ENCODE results near the gene RGS2.

Gene RGS2

DNA sequence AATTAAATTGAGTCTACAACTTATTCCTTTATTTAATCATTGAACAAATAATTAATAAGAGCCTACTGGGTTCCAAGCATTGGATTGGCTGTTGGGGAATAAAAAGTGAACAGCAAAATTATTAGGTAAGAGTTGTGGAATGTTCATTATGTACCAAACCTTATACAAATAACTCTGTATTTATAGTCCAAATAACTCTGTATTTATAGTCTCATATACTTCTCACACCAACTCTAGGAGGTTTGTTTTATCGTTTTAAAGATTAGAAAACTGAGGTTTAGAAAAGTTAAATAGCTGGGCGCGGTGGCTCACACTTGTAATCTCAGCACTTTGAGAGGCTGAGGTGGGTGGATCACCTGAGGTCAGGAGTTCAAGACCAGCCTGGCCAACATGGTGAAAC lies 40.6 kb downstream of the RGS2 start:
- no peak for DNase-seq (ENCODE audit: low read depth in 1 of 2, low spot score in 1 of 2)
- in situ Hi-C loops (cut with HindIII; ENCODE audit: low pct_unique_long_range_greater_than_20kb, low sequenced_read_pairs), result no loop called here
- no peak for TF ChIP-seq JUND (IDR thresholded peaks at IDR 0.05; ENCODE audit: low read depth)

DNA sequence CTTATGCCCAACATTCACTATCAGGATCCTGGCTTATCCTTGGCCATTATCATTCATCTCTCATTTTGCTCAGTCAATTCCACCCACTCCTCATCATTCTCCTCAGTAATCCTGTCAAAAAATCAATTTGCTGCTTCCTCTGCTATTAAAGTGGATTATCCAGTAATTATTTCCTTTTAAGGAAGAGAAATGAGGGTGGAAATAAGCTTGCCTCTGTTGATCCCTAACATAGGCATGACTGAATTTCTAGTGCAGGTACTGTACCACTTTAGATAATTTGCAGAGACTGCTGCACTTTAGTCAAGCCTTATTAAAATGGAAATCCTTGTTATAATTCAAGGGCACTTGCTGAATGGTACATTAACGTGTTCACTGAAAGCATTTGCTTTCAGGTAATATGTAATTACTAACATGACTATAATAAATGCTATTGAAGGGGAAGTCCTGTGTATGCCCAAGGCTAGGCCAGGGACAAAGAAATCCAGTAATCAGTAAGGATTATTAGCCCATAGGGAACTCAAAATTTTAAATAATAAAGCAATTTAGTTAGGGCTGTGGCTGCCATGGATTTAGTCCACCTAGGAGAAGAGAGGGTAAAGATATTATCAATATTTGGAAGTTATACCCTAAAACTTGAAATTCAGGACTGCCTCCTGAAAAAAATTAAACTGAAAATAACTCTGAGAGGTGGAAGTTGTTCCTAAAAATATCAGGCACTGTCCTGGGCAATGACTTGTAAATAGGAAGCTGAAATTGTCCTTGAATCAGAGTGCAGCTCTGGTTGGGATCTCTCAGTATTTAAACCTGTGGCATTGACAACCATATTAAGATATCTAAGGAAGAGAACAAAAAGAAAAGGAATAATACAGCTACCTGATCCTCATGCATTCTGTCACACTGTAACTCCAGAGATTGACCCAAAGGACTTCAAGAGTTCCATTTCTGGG lies 43.4 kb downstream of the RGS2 start:
- no peak for TF ChIP-seq JUND (IDR thresholded peaks at IDR 0.05; ENCODE audit: low read depth)
- DNase-seq (ENCODE audit: low read depth in 1 of 2, low spot score in 1 of 2), result no peak
- in situ Hi-C loops (cut with HindIII; ENCODE audit: low pct_unique_long_range_greater_than_20kb, low sequenced_read_pairs), result no loop called here

DNA sequence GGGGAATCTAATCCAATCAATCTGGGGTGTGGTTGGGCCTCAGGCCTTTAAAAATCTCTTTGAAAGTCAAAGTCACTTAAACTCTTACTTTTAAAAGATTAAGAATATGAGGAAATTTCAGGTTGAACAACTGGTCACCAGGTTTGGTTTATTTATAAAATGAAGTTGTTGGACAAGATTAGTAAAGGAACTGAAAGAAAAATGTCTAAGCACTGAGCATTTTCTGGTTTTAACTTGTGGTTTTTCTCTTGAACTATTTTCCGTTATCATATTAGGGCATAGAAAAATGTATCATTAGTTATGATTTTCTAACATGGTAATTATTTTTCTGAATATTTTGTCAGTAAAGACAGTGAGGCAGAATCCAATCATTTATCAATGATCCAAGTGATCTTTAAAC lies 49.6 kb downstream of the RGS2 start:
- no peak for DNase-seq (ENCODE audit: low read depth in 1 of 2, low spot score in 1 of 2)
- TF ChIP-seq JUND (IDR thresholded peaks at IDR 0.05; ENCODE audit: low read depth), result no peak
- in situ Hi-C loops (cut with HindIII; ENCODE audit: low pct_unique_long_range_greater_than_20kb, low sequenced_read_pairs), result no loop called here

GRCh38 chr1:192859808-192860207 lies 51.0 kb downstream of the RGS2 start:
- no peak for DNase-seq (ENCODE audit: low read depth in 1 of 2, low spot score in 1 of 2)
- in situ Hi-C loops (cut with HindIII; ENCODE audit: low pct_unique_long_range_greater_than_20kb, low sequenced_read_pairs), result no loop called here
- TF ChIP-seq JUND (IDR thresholded peaks at IDR 0.05; ENCODE audit: low read depth), result no peak

DNA sequence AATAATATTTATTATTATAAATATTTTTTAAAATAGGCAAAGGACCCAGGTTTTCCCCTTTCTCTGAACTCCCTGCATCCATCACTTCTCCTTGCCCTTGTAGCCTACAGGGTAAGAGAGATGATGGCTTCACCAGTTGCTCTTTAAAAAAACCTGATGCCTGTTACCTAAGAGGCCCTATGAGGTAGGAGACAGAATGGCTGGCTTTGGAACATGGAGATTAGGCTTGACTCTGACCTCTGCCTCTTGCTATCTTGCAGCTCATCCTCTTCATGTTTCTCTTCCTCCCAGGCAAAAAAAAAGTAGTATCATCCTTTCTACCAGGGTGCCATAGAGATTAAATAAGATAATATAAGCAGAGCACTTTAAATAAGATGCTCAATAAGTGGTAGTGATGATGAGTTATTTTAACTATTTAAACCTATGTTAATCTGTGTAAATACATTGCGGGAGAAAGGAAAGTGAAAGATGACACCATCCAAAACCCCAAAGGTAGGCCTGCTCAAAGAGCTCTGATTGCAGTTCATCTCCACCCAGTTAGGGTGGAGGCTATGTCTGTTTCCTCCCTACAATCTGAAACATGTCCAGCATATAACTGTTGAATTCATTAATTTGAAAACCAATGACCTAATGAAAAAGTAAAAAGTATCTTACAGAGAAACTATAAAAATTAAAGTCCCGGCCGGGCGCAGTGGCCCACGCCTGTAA lies 51.8 kb downstream of the RGS2 start:
- no peak for DNase-seq (ENCODE audit: low read depth in 1 of 2, low spot score in 1 of 2)
- no peak for TF ChIP-seq JUND (IDR thresholded peaks at IDR 0.05; ENCODE audit: low read depth)
- in situ Hi-C loops (cut with HindIII; ENCODE audit: low pct_unique_long_range_greater_than_20kb, low sequenced_read_pairs), result no loop called here

GRCh38 chr1:192861860-192862259 lies 53.0 kb downstream of the RGS2 start:
- in situ Hi-C loops (cut with HindIII; ENCODE audit: low pct_unique_long_range_greater_than_20kb, low sequenced_read_pairs), result no loop called here
- no peak for TF ChIP-seq JUND (IDR thresholded peaks at IDR 0.05; ENCODE audit: low read depth)
- no peak for DNase-seq (ENCODE audit: low read depth in 1 of 2, low spot score in 1 of 2)

Measured in T47D (cell line).